Measurements from ENCODE around the gene APOO.

- TF ChIP-seq POLR2A (IDR thresholded peaks at IDR 0.05; ENCODE audit: low read depth, low read length) (no peak), POLR2AphosphoS5 (IDR thresholded peaks at IDR 0.05; ENCODE audit: low read depth, low read length) (no peak), TAF1 (IDR thresholded peaks at IDR 0.05; ENCODE audit: low read depth, low read length) (no peak), SPI1 (IDR thresholded peaks at IDR 0.05; ENCODE audit: low read depth, low read length) (no peak)
Observed at GRCh38 chrX:23900220-23900797, 7.4 kb downstream of the APOO start.
